Kidney epithelial cell (primary cell): Measurements from ENCODE around the gene UCK2. TPM values are rescaled to one million over a fixed set of nuclear protein-coding genes. Genes with fewer than 3 reads are reported as not detected.

Source experiments
- DNase-seq: peaks from one replicate; pipeline ENCODE4 v3.0.0-alpha.2; 2010; ENCODE audit warnings: low read depth
- H3K27me3 ChIP-seq: 2 replicates; pipeline ENCODE4 v1.6.0; 2011; ENCODE audit warnings: low read length; ENCODE audit not compliant: control insufficient read depth, insufficient read depth
- H3K36me3 ChIP-seq: 2 replicates; pipeline ENCODE4 v1.5.1; 2011; ENCODE audit warnings: low read length; ENCODE audit not compliant: control insufficient read depth, insufficient read depth
- H3K4me3 ChIP-seq: 2 replicates; pipeline ENCODE4 v1.5.1; 2011; ENCODE audit warnings: low read depth, mild to moderate bottlenecking, control low read depth, low read length
- CTCF ChIP-seq: IDR thresholded peaks from 2 replicates; pipeline ENCODE4 v1.5.1; 2011; ENCODE audit warnings: mild to moderate bottlenecking, moderate library complexity, low read length, control low read depth, inconsistent platforms; ENCODE audit not compliant: insufficient read depth, poor library complexity, severe bottlenecking
- total RNA-seq: library from RNA; depleted of rRNA; stranded (reverse); fragments of >200 nt; gene quantifications from 2 replicates; pipeline ENCODE4 v1.2.3, GENCODE V29; 2015

Gene UCK2
- total RNA-seq, 1 donor from 2014 or later, result 81.9 TPM

- H3K4me3 ChIP-seq, result no peak overlapping the region
- no peaks in the 10 kb centered on the region for H3K36me3 ChIP-seq
- no peak for DNase-seq
- no peaks in the 10 kb centered on the region for H3K27me3 ChIP-seq
- TF ChIP-seq CTCF, result peak; percentile 45
These were observed 44.1 kb downstream of the UCK2 start for GRCh38 chr1:165871311-165872067.

DNA sequence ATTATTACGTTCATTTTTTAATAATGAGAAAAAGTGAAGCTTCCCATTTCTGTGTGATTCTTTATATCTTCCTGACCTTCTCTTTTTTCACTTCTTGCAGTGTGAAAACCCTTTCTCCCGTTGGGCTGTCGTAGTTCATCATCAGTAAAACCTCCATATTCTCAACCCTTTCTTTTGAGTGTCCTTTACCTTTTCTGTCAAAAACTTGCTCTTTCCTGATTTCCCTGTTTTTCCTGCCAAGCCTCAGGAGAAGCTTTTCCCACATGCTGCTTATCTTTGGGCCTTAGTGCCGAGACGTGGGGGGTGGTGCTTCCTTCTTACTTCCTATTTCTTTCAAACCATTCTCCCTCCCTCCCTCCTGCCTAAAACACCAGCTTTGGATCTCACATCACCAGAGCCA, 46.1 kb downstream of the UCK2 start:
- DNase-seq, result no peak
- H3K4me3 ChIP-seq, result no peak overlapping the region
- no peak for TF ChIP-seq CTCF
- H3K36me3 ChIP-seq, result no peaks in the 10 kb centered on the region
- no peaks in the 10 kb centered on the region for H3K27me3 ChIP-seq

GRCh38 chr1:165874643-165875042, 47.2 kb downstream of the UCK2 start:
- H3K36me3 ChIP-seq, result no peaks in the 10 kb centered on the region
- DNase-seq, result no peak
- no peak overlapping the region for H3K4me3 ChIP-seq
- H3K27me3 ChIP-seq, result no peaks in the 10 kb centered on the region
- no peak for TF ChIP-seq CTCF

DNA sequence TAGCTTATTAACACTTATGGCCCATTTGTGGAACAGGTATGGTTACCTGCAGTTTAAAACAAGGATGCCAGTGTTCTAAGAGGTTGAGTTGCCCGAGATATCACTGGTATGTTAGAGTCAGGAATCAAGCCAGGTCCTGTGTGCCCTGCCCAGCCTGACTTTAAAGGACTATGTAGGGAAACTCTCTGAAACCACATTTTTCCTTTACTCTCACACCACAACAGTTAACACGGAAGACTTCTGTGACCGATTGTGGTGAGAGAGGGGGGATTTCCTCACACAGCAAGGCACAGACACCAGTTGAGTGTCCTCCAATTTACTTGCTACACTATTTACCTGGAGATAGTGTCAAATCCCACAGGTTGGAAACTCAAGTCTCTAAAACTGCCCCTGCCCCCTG, 47.8 kb downstream of the UCK2 start:
- Histone ChIP-seq H3K27me3 (no peaks in the 10 kb centered on the region), H3K36me3 (no peaks in the 10 kb centered on the region), H3K4me3 (no peak overlapping the region)
- no peak for TF ChIP-seq CTCF
- DNase-seq, result no peak

DNA sequence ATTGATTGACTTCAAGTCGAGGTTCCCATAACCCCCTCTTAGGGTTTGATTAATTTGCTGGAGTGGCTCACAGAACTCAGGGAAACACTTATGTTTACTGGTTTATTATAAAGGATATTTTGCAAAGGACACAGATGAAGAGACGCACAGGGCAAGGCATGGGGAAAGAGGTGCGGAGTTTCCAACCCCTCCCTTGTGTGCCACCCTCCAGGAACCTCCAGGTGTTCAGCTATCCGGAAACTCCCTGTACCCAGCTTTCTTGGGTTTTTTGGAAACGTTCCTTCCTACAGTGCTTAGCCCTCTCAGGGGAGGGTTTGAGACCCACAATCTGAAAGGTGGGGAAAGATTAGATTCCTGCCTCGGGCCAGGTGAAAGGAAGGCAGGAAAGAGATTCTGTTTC, 48.2 kb downstream of the UCK2 start:
- DNase-seq, result no peak
- TF ChIP-seq CTCF, result no peak
- Histone ChIP-seq H3K36me3 (no peaks in the 10 kb centered on the region), H3K4me3 (no peak overlapping the region), H3K27me3 (no peaks in the 10 kb centered on the region)

DNA sequence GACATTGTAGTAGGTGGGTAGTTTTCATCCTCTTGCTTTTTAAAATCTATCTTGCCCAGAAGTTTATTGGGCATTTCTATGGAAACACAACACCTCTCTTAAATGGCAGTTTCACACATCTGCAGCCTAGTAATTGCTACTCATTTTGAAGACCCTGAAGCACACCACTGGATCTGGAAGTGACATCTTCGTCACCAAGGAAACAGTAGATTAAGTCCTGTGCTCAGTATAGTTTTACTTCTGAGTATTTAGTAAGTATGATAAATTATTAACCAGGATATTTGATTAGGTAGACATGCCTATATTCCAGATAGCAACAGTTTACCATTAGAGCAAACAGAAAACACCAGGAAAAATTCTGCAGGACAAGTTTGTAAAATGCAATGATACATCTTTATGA, 48.7 kb downstream of the UCK2 start:
- no peaks in the 10 kb centered on the region for H3K27me3 ChIP-seq
- no peak overlapping the region for H3K4me3 ChIP-seq
- H3K36me3 ChIP-seq, result no peaks in the 10 kb centered on the region
- no peak for DNase-seq
- TF ChIP-seq CTCF, result no peak
